ENCODE data around the gene MCC.

GRCh38 chr5:113505181-113505580 lies 16.9 kb upstream of the MCC start:
- no peak for TF ChIP-seq CTCF (IDR thresholded peaks at IDR 0.05 in 4 of 5, conservative IDR thresholded peaks at IDR 0.05 in 1 of 5)
- no peak for TF ChIP-seq POLR2A (IDR thresholded peaks at IDR 0.05)
